ENCODE data around the gene CYTH3. TPM values are rescaled to one million over a fixed set of nuclear protein-coding genes. Genes with fewer than 3 reads are reported as not detected.

The CYTH3 gene
- total and polyA plus RNA-seq, 2 of the 13 experiments (the other 11 are each of a cell fraction or from before 2014, with no cell fraction given): 3.1 to 3.8 TPM

- intact Hi-C loops (cut with micrococcal nuclease; ENCODE audit: unreplicated experiment): no loop called here
- H4K20me1 ChIP-seq (ENCODE audit: insufficient read depth, low read length): peaks cover 7% of the 10 kb centered on the region; the same call in 1 of the 2 replicates
- H3K4me1 ChIP-seq (ENCODE audit: insufficient read depth, low read length): peaks cover 12% of the 10 kb centered on the region
- ChIA-PET POLR2A (no interaction called here), CTCF (ENCODE audit: low intra/inter-chr PET ratio, low total read pairs) (no interaction called here)
- ATAC-seq: no peak
- no peaks in the 10 kb centered on the region for H3K36me3 ChIP-seq (replicated peaks in 1 of 2; ENCODE audit: control insufficient read depth in 1 of 2, insufficient read depth in 2 of 2, low read length in 2 of 2)
- H2AFZ ChIP-seq (ENCODE audit: low read length): no peak overlapping the region
- no peak for FAIRE-seq
- 61% methylated on average over 4 of the region's 4 CpGs for WGBS (ENCODE audit: low lambda C conversion rate)
- no peak overlapping the region for H3K9ac ChIP-seq (ENCODE audit: insufficient read depth, low read depth, low read length)
- H3K79me2 ChIP-seq (ENCODE audit: insufficient read depth, low read length): no peaks in the 10 kb centered on the region
- no peak overlapping the region for H3K4me3 ChIP-seq (replicated peaks in 1 of 3; ENCODE audit: insufficient read depth in 1 of 3, low read depth in 2 of 3, low read length in 3 of 3)
- no peak overlapping the region for H3K4me2 ChIP-seq (ENCODE audit: low read depth, low read length)
- no TSS peak for BruUV-seq (replicated peaks)
- no peak for TF ChIP-seq ZNF670 (CRISPR knock-in tag; IDR thresholded peaks at IDR 0.05; ENCODE audit: borderline replicate concordance)
- no peak for TF ChIP-seq ZSCAN25 (CRISPR knock-in tag; IDR thresholded peaks at IDR 0.05)
- TF ChIP-seq ZNF605 (CRISPR knock-in tag; IDR thresholded peaks at IDR 0.05): no peak
- TF ChIP-seq NFYB (CRISPR knock-in tag; IDR thresholded peaks at IDR 0.05): no peak
- TF ChIP-seq ZBTB25 (CRISPR knock-in tag; IDR thresholded peaks at IDR 0.05): no peak
- no peak for TF ChIP-seq RARG (CRISPR knock-in tag; IDR thresholded peaks at IDR 0.05; ENCODE audit: low read depth)
- no peak for TF ChIP-seq CEBPZ (IDR thresholded peaks at IDR 0.05; ENCODE audit: low read length)
- TF ChIP-seq NFE2L1 (CRISPR knock-in tag; IDR thresholded peaks at IDR 0.05; ENCODE audit: borderline replicate concordance): no peak
- TF ChIP-seq HNRNPH1 (optimal IDR thresholded peaks at IDR 0.05; ENCODE audit: low read depth, low read length): no peak
- TF ChIP-seq ZNF276 (CRISPR knock-in tag; IDR thresholded peaks at IDR 0.05; ENCODE audit: low read depth): no peak
- no peaks in the 10 kb centered on the region for H3K9me3 ChIP-seq (ENCODE audit: low read length)
- in situ Hi-C loops (cut with HindIII; ENCODE audit: extremely low pct_ligation_motif_present, low pct_unique_long_range_greater_than_20kb): no loop called here
- H3K27me3 ChIP-seq (ENCODE audit: control insufficient read depth in 1 of 2, insufficient read depth in 2 of 2, low read length in 2 of 2): peaks cover 1 to 20% of the 10 kb centered on the region in 2 experiments; a peak in 3 of 5 replicates
- no peak for DNase-seq (ENCODE audit: low spot score)
- H3K27ac ChIP-seq (ENCODE audit: extremely low read length, insufficient read depth, low read length): no peak overlapping the region
Measured at GRCh38 chr7:6250364-6250833, 22.0 kb downstream of the CYTH3 start.
